Activated CD8-positive, alpha-beta memory T cell treated with anti-CD3 and anti-CD28 coated beads, Interleukin-2, amount 10 ng/mL, durations not matched to agents 7 days and 5 days (primary cell): Measurements from ENCODE around the gene DIDO1. TPM values are rescaled to one million over a fixed set of nuclear protein-coding genes. Genes with fewer than 3 reads are reported as not detected.
"Not testable (repeated sequence)": the region's sequence is repeated elsewhere in the genome, so short reads cannot be mapped to it uniquely, and the experiment has no call there.

Source experiments
- ATAC-seq: fragments of 150-1000 bp; cut with Tn5 transposase; one replicate; pipeline ENCODE4 v1.10.0; 2021; ENCODE audit warnings: moderate library complexity
- CTCF ChIA-PET: fragments of 350-600 bp; sonication (Branson Sonifier 250); formaldehyde crosslinking; loops from one replicate; lab custom pipeline; 2021; ENCODE audit warnings: antibody characterized with exemption; lab: Charles Lee
- DNase-seq: peaks from one replicate; pipeline ENCODE4 v3.0.0-alpha.2; 2020
- H3K27ac Mint-ChIP-seq: one replicate; pipeline ENCODE4 v1.8.0; 2021; ENCODE audit warnings: mild to moderate bottlenecking, mixed read lengths
- H3K27me3 Mint-ChIP-seq: one replicate; pipeline ENCODE4 v1.8.0; 2021; ENCODE audit warnings: mixed read lengths
- H3K36me3 Mint-ChIP-seq: one replicate; pipeline ENCODE4 v1.8.0; 2021; ENCODE audit warnings: mild to moderate bottlenecking, mixed read lengths
- H3K4me1 Mint-ChIP-seq: one replicate; pipeline ENCODE4 v1.8.0; 2021; ENCODE audit warnings: mixed read lengths
- H3K4me3 Mint-ChIP-seq: one replicate; pipeline ENCODE4 v1.8.0; 2021; ENCODE audit warnings: mild to moderate bottlenecking, moderate library complexity, mixed read lengths
- H3K9me3 Mint-ChIP-seq: one replicate; pipeline ENCODE4 v1.8.0; 2022; ENCODE audit warnings: low read depth, mixed read lengths
- total RNA-seq, 2 experiments: library from RNA; stranded (reverse); gene quantifications; one replicate each; pipeline ENCODE4 v1.2.3, GENCODE V29; 2021

DIDO1 gene
- total RNA-seq, 2 experiments from 2014 or later = 64.6 to 87.0 TPM

- ATAC-seq = peak; percentile 9
- Mint-ChIP-seq H3K27ac (no peak overlapping the region), H3K4me1 (peaks cover 10% of the 10 kb centered on the region), H3K27me3 (peaks cover 6% of the 10 kb centered on the region), H3K36me3 (peaks cover 2% of the 10 kb centered on the region), H3K4me3 (no peak overlapping the region), H3K9me3 (no peaks in the 10 kb centered on the region)
- CTCF ChIA-PET = interaction anchor here (2.0 kb wide), 1 partner anchor 32 kb away, joined by 5 read pairs; no protein-coding TSS in a partner anchor
- DNase-seq = no peak
Measured at GRCh38 chr20:62876501-62876901, 49.8 kb downstream of the DIDO1 start.

GRCh38 chr20:62875419-62876361, 50.6 kb downstream of the DIDO1 start:
- H3K4me1 Mint-ChIP-seq = peaks cover 11% of the 10 kb centered on the region
- no peaks in the 10 kb centered on the region for H3K9me3 Mint-ChIP-seq
- no peak overlapping the region for H3K27ac Mint-ChIP-seq
- no peaks in the 10 kb centered on the region for H3K36me3 Mint-ChIP-seq
- H3K27me3 Mint-ChIP-seq = peaks cover 6% of the 10 kb centered on the region
- CTCF ChIA-PET = interaction anchor here (0.7 to 2.0 kb wide), 4 partner anchors 26 to 41 kb away, joined by 3 to 5 read pairs (median 3); no protein-coding TSS in a partner anchor
- no peak overlapping the region for H3K4me3 Mint-ChIP-seq
- ATAC-seq (peak; percentile 27), DNase-seq (no peak)

- H3K27ac Mint-ChIP-seq = no peak overlapping the region
- peaks cover 14% of the 10 kb centered on the region for H3K4me1 Mint-ChIP-seq
- CTCF ChIA-PET = interaction anchor here (0.6 to 2.0 kb wide), 3 partner anchors 33 to 258 kb away, joined by 3 to 5 read pairs (median 3); no protein-coding TSS in a partner anchor
- DNase-seq (no peak), ATAC-seq (no peak)
- no peaks in the 10 kb centered on the region for H3K36me3 Mint-ChIP-seq
- H3K9me3 Mint-ChIP-seq = no peaks in the 10 kb centered on the region
- H3K27me3 Mint-ChIP-seq = peaks cover 6% of the 10 kb centered on the region
- no peak overlapping the region for H3K4me3 Mint-ChIP-seq
Measured at GRCh38 chr20:62874964-62875344, 51.4 kb downstream of the DIDO1 start.

- peaks cover 15% of the 10 kb centered on the region for H3K4me1 Mint-ChIP-seq
- H3K36me3 Mint-ChIP-seq, H3K9me3 Mint-ChIP-seq, ATAC-seq, H3K4me3 Mint-ChIP-seq, H3K27me3 Mint-ChIP-seq, H3K27ac Mint-ChIP-seq: not testable (repeated sequence)
- CTCF ChIA-PET = interaction anchor here (1.2 to 1.5 kb wide), 2 partner anchors 16 to 99 kb away, joined by 3 to 4 read pairs; no protein-coding TSS in a partner anchor
- DNase-seq = peak; percentile 58
Measured at GRCh38 chr20:62873681-62874031, 52.6 kb downstream of the DIDO1 start.

GRCh38 chr20:62873280-62873679, 53.0 kb downstream of the DIDO1 start:
- no peaks in the 10 kb centered on the region for H3K9me3 Mint-ChIP-seq
- CTCF ChIA-PET = interaction anchor here (1.2 to 1.5 kb wide), 2 partner anchors 16 to 99 kb away, joined by 3 to 4 read pairs; no protein-coding TSS in a partner anchor
- no peaks in the 10 kb centered on the region for H3K36me3 Mint-ChIP-seq
- no peak for DNase-seq
- peaks cover 8% of the 10 kb centered on the region for H3K27me3 Mint-ChIP-seq
- ATAC-seq = no peak
- H3K4me1 Mint-ChIP-seq = peaks cover 15% of the 10 kb centered on the region
- no peak overlapping the region for H3K27ac Mint-ChIP-seq
- no peak overlapping the region for H3K4me3 Mint-ChIP-seq

- DNase-seq = no peak
- H3K27ac Mint-ChIP-seq = no peak overlapping the region
- no peak overlapping the region for H3K4me3 Mint-ChIP-seq
- no peaks in the 10 kb centered on the region for H3K9me3 Mint-ChIP-seq
- CTCF ChIA-PET = interaction anchor here (1.0 kb wide), 1 partner anchor 136 kb away, joined by 3 read pairs; no protein-coding TSS in a partner anchor
- H3K36me3 Mint-ChIP-seq = no peaks in the 10 kb centered on the region
- peaks cover 10% of the 10 kb centered on the region for H3K27me3 Mint-ChIP-seq
- ATAC-seq = no peak
- H3K4me1 Mint-ChIP-seq = peaks cover 15% of the 10 kb centered on the region
Measured at GRCh38 chr20:62872862-62873261, 53.4 kb downstream of the DIDO1 start.

GRCh38 chr20:62872184-62872847, 54.0 kb downstream of the DIDO1 start:
- Mint-ChIP-seq H3K9me3 (no peaks in the 10 kb centered on the region), H3K27me3 (peaks cover 14% of the 10 kb centered on the region), H3K36me3 (no peaks in the 10 kb centered on the region), H3K27ac (no peak overlapping the region), H3K4me3 (no peak overlapping the region), H3K4me1 (peaks cover 15% of the 10 kb centered on the region)
- no peak for ATAC-seq
- CTCF ChIA-PET = interaction anchor here (1.0 to 1.4 kb wide), 2 partner anchors 64 to 137 kb away, joined by 3 read pairs; no protein-coding TSS in a partner anchor
- DNase-seq = no peak

GRCh38 chr20:62864207-62864606, 62.1 kb downstream of the DIDO1 start:
- Mint-ChIP-seq H3K27ac (no peak overlapping the region), H3K4me1 (peaks cover 18% of the 10 kb centered on the region), H3K27me3 (peaks cover 34% of the 10 kb centered on the region), H3K36me3 (peaks cover 7% of the 10 kb centered on the region), H3K4me3 (no peak overlapping the region), H3K9me3 (no peaks in the 10 kb centered on the region)
- ATAC-seq (no peak), DNase-seq (no peak)
- CTCF ChIA-PET = no interaction called here

- no peaks in the 10 kb centered on the region for H3K9me3 Mint-ChIP-seq
Measured at GRCh38 chr20:62861726-62862336, 64.5 kb downstream of the DIDO1 start, which contains the start of gene TCFL5. Gene TCFL5 (minus strand): TSS chr20:62861822. CDS start chr20:62861670, 152 bp downstream.

GRCh38 chr20:62860924-62861691, 65.2 kb downstream of the DIDO1 start:
- peak; percentile 62 for DNase-seq
- Mint-ChIP-seq H3K27me3 (peaks cover 23% of the 10 kb centered on the region), H3K9me3 (no peaks in the 10 kb centered on the region), H3K4me1 (peaks cover 20% of the 10 kb centered on the region), H3K36me3 (peaks cover 11% of the 10 kb centered on the region), H3K4me3 (peak overlapping the region; percentile 36), H3K27ac (no peak overlapping the region)
- ATAC-seq = peak; percentile 50
- CTCF ChIA-PET = interaction anchor here (0.6 to 1.4 kb wide), 7 partner anchors 30 to 148 kb away, joined by 3 to 5 read pairs (median 3); no protein-coding TSS in a partner anchor

More at GRCh38 chr20:62861726-62862336, 64.5 kb downstream of the DIDO1 start, which contains the start of gene TCFL5:
- Mint-ChIP-seq H3K4me3 (peak within 1 kb of the TSS; percentile 64), H3K4me1 (peaks cover 20% of the 10 kb centered on the region), H3K27me3 (peaks cover 23% of the 10 kb centered on the region), H3K27ac (peak within 1 kb of the TSS; percentile 5), H3K36me3 (peaks cover 10% of the 10 kb centered on the region)
- CTCF ChIA-PET = interaction anchor here (0.6 to 1.3 kb wide), 7 partner anchors 39 to 147 kb away, joined by 3 to 5 read pairs (median 3); no protein-coding TSS in a partner anchor
- ATAC-seq (peak; percentile 88), DNase-seq (peak; percentile 93)

GRCh38 chr20:62860391-62860923, 65.8 kb downstream of the DIDO1 start:
- peaks cover 20% of the 10 kb centered on the region for H3K4me1 Mint-ChIP-seq
- peak overlapping the region; percentile 64 for H3K4me3 Mint-ChIP-seq
- CTCF ChIA-PET = interaction anchor here (1.2 to 1.4 kb wide), 2 partner anchors 31 to 149 kb away, joined by 4 to 5 read pairs; no protein-coding TSS in a partner anchor
- H3K27me3 Mint-ChIP-seq = peaks cover 23% of the 10 kb centered on the region
- H3K9me3 Mint-ChIP-seq = no peaks in the 10 kb centered on the region
- H3K36me3 Mint-ChIP-seq = peaks cover 11% of the 10 kb centered on the region
- DNase-seq = no peak
- H3K27ac Mint-ChIP-seq = peak overlapping the region; percentile 36
- ATAC-seq = no peak

- no peak overlapping the region for H3K27ac Mint-ChIP-seq
- ATAC-seq = no peak
Measured at GRCh38 chr20:62859721-62860120, 66.6 kb downstream of the DIDO1 start.

More at GRCh38 chr20:62859721-62860120, 66.6 kb downstream of the DIDO1 start:
- DNase-seq = no peak
- peak overlapping the region; percentile 64 for H3K4me3 Mint-ChIP-seq
- peaks cover 20% of the 10 kb centered on the region for H3K4me1 Mint-ChIP-seq
- H3K9me3 Mint-ChIP-seq = no peaks in the 10 kb centered on the region
- CTCF ChIA-PET = interaction anchor here (1.4 kb wide), 1 partner anchor 149 kb away, joined by 5 read pairs; no protein-coding TSS in a partner anchor
- H3K27me3 Mint-ChIP-seq = peaks cover 19% of the 10 kb centered on the region
- H3K36me3 Mint-ChIP-seq = peaks cover 12% of the 10 kb centered on the region
